Bone marrow (tissue), 2 donors: ENCODE results near the gene SNTB2.

ENCODE experiments used
- DNase-seq, 2 donors: peaks; one replicate each; lab custom pipeline; 2025; lab: John Stamatoyannopoulos, UW

Gene SNTB2

GRCh38 chr16:69340095-69340644 is 153.2 kb downstream of the SNTB2 start:
- DNase-seq: no peak

DNA sequence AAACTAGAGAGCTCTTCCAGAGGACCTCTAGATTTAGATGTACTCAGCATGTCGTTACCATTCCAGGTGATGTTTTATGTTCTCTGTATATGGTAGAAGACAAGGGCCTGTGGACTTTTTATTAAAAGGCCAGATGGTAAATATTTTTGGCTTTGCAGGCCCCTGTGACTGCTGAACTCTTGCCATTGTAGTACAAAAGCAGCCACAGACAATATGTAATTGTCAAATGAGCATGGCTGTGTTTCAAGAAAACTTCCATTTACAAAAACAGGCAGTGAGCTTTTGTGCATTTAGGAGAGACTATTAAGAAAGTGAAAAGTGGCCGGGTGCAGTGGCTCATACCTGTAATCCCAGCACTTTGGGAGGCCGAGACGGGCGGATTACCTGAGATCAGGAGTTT is 157.2 kb downstream of the SNTB2 start:
- DNase-seq: no peak

DNA sequence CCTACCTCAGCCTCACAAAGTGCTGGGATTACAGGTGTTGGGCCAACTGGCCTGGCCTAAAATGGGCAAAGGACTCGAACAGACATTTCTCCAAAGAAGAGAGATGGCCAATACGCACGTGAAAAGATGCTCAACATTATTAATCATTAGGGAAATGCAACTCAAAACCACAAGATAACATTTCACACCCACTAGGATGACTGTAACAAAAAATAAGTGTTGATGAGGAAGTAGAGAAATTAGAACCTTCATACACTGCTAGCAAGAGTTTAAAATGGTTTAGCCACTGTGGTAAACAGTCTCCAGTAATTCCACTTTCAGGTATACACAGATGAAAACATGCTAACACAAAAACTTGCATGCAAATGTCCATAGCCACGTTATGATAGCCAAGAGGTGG is 159.0 kb downstream of the SNTB2 start:
- DNase-seq: no peak

- no peak for DNase-seq
Observed at GRCh38 chr16:69346683-69347082, 159.7 kb downstream of the SNTB2 start.

- DNase-seq: no peak
Observed at GRCh38 chr16:69348222-69348621, 161.3 kb downstream of the SNTB2 start.

- no peak for DNase-seq
Observed at GRCh38 chr16:69349536-69349935, 162.6 kb downstream of the SNTB2 start.

GRCh38 chr16:69350536-69351133 is 163.7 kb downstream of the SNTB2 start:
- DNase-seq: no peak

GRCh38 chr16:69351309-69352027 is 164.5 kb downstream of the SNTB2 start, which contains the start of gene TMED6:
Gene TMED6, minus strand, starts transcription at chr16:69351786. Its CDS starts 33 bp downstream, at chr16:69351753.
- DNase-seq: no peak
